Activated CD4-positive, alpha-beta T cell treated with anti-CD3 and anti-CD28 coated beads, Interleukin-2, Interleukin-4, amounts not matched to agents 100 ng/mL and 50 ng/mL, durations not matched to agents 16 hours and 8 hours (primary cell): Measurements from ENCODE around the gene GANAB.
"Not testable (repeated sequence)": the region's sequence is repeated elsewhere in the genome, so short reads cannot be mapped to it uniquely, and the experiment has no call there.

ENCODE experiments used
- DNase-seq: peaks from one replicate; pipeline ENCODE4 v3.0.0-alpha.2; 2020; ENCODE audit warnings: low spot score

Gene GANAB

DNA sequence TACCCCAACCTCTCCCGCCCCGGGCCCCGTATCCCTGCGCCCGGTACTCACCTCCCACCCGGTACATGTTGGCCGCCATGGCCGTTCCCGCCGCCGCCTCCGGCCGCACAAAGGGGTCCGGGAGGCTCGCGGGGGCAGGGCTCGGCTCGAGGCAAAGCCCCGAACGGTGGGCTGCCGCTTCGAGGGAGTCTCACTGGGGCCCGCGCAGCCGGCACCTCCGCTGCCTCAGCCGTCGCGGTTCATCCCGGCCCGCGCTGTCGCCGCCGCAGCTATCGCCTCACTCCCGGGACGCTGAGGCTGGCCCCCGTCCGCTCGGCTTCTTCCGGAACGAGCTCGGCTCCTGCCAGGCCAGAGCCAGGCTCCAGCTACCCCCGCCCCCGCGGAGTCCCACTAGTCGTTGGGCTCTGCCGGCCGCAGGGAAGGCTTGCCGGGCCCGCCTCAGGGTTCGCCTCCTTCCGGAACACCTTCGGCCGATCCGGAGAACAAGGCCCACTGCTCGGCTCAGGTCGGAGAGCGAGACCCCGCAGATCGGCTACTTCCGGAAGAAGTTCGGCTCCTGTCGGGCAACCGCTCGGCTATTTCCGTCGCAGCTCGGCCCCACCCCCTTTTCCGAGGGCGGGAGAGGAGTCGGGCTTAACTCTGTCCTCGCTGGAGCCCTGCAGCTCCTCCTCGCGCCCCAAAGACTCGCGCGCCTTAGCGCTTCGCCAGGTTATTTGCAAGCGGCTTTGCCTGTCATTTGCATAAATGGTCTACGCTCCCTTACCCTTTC lies 44.9 kb downstream of the GANAB start, which contains the start of gene MTA2:
TSS of gene MTA2 (minus strand) at position 494 of the 769 bp plus-strand sequence. CDS start at position 79, 415 bp downstream.
- DNase-seq = peak; percentile 100

DNA sequence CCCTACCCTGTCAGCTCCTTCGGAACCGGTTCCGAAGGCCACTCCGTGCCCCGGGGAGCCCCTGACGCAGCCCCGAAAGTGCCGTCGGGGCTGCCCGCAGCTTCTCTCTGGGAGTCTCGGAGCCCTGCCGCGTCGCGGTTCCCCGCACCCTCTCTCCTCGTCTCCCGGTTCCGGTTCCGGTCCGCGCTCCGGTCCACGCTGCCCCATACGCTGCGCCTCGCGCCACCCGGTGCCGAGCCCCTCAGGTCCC lies 45.4 kb downstream of the GANAB start:
- peak; percentile 58 for DNase-seq

DNA sequence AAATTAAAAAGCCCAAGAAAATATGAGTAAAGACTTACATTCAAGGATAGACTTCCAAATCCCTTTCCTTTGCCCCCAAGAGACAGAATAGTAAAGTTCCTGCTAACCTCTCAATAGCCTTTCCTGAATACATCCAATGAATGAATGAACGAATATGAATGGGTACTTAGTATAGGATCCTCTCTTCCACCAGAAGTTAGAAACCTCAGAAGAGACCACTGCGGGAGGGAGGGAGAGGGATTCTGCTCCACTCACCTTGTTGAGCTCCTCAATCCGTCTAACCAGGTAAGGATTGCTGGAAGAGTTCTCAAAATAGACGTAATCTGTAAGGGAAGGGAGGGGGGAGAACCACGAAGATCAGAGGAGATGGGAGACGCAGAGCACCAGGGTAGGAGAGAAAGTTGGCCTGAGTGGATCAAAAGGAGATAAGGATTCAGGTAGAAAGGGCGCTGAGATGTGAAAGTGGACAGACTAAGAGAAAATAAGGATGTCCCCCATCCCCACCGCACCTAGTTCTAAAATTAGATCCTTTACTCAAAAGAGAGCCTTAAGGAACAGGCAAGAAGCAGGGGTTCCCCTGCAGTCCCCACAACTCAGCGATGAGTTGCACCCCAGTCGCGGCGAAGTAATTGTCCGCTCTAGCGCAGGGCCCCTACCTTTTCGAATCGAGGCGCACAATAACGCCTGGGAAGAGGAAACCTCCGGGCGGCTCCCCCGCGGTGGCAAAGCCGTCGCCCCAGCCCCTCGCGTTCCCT lies 45.9 kb downstream of the GANAB start:
- no peak for DNase-seq

DNA sequence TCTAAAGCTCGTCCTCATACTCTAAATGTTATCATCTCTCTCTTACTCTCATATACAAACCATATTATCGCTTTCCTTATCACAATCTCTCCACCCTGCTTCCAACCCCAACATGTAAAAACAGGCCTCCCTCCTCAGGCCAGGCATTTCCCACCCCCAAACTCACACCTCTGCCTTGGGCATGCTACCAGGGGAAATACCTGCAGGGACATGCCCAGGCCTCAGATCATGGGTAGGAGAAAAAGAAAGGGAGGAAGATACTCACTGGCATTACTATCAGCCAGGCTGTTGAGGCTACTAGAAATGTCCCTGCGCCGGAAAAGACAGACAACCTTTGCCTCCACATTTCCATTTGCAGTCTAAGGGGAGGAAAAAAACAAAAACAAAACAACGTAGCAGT lies 46.5 kb downstream of the GANAB start:
- DNase-seq = no peak

DNA sequence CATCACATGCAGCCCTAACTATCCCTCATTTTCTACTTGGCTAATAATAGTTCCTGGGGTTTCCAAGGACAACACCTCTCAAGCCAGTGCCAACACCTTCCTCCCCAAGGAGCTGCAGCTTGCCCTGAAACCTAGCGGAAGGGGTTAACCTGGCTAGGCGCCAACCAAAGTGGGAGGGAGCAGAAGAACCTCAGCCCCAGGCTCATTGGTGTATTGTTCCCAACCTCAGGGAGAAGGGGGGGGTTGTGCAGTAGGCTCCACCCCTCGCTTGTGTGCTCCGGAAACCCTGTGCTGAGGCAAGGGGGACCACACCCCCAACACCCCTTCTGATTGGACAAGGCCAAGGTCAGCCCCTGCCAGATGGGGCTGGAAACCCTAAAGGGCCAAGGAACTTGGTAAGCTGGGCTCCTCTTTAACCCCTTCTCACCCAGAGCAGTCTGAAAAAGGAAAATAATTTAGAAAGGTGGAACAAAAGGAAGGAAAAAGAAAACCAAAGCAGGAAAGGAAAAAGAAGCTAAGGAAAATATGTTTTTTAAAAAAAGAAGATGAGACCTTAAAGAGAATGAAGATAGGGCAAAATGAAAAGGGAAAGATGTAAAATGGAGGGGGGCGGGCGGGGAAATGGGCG lies 47.2 kb downstream of the GANAB start:
- DNase-seq = peak; percentile 98

DNA sequence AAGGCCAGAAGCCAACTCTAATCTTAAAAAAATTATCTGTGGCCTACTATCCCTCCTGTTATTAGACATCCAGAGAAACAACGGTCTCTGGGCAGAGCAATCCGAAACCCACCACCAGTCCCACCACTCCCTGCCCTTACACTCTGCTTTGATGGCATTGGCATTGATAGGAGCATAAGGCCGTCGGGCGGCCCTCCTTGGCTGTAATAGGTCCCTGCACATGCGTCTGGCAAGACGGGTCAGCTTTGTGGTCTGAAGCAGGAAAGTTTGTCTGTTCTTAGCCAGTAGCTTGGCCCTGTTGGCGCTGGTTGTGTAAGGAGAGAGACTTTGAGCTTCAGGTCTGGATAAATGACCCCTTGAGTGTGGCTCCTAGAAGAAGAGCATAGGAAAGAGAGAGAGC lies 51.3 kb downstream of the GANAB start:
- DNase-seq = no peak

DNA sequence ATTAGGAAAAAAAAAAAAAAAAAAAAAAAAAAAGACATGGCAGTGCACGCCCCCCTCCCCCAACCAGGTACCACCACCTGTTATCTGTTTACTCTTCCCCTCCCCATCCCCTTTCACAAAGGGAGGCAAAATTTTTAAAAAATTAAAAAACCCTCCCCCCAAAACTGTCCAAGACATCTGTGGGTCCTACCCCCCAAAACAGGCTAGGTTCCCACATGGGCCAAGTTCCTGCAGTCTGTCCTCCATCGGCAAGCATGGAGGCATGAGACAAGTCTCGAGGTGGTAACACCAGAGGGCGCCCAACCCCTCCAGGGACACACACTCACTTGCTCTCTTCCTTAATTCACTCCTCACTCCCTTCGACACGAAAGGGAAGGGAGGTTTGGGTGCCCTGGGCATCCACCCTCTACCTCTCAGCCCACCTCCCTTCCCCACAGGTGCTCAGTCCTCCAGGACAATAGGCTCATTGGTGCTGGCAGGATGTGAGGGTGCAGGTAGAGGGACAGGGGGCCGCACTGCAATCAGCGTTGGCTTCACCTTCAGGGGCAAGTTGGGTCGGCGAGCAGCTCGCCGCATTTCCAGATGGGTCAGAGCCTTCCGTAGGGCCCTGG lies 52.9 kb downstream of the GANAB start:
- peak; percentile 80 for DNase-seq

DNA sequence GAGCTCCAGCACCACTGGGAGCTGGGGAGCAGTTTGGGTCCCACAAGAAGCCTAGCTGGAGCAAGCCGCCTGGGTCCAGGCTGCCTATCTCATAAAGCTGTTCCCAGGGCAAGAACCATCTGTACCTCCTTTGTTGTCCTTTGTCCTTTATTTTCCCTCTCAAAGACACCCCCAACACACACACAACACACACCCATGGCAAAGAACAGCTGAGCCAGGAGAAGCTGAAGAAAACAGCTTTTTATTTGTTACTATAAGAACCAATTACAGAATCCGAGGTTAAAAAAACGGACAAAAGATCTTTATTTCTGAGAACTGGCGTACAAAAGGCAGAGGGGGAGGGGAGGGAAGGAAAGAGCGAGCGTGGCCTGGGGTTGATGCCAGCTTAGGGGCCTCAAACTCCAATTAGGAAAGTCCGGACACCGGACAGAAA lies 53.4 kb downstream of the GANAB start:
- DNase-seq = no peak

DNA sequence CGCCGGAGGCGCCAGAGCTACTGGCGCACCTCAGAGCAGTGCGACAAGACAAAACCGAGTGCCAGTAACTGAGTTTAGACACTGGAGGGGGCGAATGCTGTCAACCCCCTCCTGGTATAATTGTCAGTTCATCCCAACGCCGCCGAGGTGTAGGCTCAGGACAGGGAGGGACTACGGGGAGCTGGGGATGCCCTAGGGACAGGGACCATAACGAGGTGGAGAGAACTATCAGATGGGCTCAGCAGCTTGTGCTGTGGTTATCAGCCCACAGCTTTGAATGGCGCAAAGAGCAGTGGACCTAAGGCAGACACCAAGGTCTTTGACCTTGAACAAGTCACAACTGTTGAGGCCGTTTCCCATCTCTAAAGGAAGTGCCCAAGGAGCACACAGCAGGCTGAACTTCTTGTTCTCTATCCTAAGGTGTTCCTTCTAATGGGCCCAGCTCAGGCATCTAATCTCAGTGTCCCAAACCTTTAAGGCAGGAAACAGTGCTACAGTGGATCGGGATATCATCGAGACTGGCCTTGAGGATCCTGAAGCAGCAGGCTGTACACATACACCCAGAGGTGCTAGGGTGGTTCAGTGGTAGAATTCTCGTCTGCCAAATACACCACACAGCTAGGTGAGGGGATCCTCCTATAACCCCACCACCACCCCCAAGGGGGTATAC lies 54.1 kb downstream of the GANAB start:
- DNase-seq = no peak

DNA sequence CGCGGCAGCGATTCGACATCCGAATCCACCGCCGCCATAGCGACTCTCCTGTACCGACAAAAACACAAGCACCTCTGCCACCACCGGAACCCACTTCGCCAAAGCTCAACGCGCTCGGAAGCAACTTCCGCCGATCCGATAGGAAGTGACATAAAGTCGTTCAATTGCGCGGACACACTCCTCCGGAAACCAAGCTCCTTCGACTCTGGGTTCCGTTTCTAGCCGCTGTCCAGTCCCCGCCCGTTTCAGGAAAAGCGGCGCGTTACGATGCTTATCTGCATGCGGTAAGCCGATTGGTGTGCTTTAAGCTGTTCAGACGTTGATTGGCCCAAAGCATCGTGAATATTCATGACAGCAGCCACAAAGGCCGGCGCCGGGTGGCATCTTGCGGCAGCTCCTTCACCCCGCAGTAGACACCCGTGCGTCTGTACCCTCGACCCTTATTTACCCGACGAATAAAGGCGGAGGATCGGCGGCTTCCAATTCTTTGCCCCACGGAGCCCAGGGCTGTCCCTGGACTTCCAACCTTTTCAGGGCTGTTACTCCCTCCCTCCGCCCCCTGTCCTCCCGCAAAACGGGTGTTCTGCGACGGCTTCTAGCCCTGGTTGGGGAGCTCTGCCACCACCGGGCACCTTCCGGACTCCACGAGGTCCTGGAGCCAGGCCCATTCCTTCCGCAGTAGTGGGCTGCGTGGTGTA lies 54.8 kb downstream of the GANAB start, which contains the start of gene TUT1:
TSS of gene TUT1 (minus strand) at position 76 of the 698 bp plus-strand sequence. CDS start at position 38, 38 bp downstream.
- DNase-seq = peak; percentile 98

DNA sequence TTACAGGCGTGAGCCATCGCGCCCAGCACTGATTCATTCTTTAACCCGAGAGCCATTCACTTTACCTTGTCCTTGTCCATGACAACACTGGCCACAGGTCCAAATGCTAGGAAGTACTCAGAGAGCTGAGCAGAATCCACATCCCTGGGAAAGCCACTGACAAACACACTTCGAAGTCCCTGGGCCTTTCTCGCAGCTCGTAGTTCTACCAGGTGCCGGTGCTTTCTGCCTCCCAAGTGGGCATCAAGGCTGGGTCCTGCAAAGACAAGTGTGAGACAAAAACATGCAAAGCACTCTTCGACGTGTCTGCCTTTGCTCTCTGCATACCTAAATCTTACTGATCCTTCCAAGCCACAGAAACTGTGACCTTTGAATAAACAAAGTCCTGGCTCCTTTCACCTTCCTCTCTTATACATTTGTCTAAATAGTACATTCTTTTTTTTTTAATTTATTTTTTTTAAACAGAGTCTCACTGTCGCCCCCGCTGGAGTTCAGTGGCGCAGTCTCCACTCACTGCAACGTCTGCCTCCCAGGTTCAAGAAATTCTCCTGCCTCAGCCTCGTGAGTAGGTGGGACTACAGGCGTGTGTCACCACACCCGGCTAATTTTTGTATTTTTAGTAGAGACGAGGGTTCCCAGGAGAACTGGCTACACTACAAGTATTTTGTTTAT lies 57.3 kb downstream of the GANAB start:
- DNase-seq = no peak

DNA sequence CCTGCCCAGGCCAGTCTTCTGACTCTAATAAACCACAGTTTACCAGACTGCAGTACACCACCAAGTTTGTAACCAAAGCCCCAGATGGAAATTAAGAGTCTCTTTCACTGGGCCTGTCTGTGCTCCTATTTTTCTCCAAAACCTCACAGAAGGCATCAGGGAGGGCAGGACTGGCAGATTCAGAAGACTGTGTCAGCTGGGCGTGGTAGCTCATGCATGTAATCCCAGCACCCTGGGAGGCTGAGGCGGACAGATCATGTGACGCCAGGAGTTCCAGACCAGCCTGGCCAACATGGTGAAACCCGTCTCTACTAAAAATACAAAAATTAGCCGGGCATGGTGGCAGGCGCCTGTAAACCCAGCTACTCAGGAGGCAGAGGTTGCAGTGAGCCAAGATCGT lies 61.1 kb downstream of the GANAB start:
- DNase-seq = not testable (repeated sequence)

DNA sequence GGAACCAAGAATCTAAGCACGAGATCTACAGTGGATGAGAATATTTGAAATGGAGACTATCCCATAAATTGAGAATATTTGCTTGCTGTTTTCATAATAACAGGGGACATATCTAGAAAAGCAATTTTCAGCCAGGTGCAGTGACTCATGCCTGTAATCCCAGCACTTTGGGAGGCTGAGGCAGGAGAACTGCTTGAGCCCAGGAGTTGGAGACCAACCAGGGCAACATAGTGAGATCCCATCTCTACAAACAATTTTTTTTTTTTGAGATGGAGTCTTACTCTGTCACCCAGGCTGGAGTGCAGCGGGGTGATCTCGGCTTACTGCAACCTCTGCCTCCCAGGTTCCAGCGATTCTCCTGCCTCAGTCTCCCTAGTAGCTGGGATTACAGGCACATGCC lies 64.7 kb downstream of the GANAB start:
- DNase-seq = not testable (repeated sequence)

DNA sequence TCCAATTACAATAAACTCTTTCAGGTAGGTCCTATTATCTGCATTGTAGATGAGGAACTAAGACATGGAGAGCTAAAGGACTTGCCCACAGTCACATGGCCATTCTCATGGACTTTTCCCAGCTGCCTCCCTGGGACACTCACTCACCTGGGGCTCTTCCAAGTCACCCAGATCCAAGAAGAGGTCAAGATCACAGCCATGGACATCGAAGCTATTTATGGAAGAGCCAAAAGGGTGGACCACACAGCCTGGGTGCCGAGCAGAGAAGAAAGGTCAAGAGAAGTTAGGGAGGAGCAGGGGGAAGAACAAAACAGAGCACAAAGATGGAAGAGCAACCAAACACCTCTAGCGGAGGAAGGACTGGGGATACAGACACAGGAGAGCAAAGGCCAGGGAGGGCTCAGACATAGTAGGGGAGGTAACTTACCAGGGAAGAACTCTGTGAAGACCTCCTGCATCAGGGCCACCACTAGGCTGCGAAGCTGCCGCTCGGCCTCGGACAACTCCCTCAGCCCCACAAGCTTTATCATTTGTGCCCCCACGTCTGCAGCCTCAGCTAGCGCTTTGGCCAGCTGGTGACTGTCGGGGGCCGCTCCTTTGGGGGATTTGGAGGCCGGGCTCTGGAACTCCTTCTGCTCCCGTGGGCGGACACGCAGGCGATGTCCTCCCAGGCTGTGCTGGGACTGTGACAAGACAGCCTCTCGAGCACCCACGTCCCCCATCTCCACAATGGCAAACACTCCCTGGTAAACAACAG lies 65.3 kb downstream of the GANAB start:
- DNase-seq = no peak

DNA sequence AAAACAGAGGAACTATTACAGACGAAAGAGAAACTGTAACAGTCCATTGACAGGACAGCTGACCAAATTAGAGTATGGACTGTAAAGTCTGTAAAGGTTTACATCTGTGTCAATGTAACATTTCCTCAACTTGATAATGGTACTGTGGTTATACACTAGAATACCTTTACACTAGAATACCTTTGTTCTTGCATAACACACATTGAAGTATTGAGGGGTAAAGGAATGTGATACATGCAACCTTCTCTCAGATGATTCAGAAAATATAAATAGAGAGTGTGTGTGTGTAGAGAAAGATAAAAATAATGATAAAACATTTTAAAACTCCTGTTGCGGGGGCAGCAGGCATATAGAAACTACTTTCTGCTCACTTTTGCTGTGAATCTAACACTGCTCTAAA lies 67.2 kb downstream of the GANAB start:
- no peak for DNase-seq

DNA sequence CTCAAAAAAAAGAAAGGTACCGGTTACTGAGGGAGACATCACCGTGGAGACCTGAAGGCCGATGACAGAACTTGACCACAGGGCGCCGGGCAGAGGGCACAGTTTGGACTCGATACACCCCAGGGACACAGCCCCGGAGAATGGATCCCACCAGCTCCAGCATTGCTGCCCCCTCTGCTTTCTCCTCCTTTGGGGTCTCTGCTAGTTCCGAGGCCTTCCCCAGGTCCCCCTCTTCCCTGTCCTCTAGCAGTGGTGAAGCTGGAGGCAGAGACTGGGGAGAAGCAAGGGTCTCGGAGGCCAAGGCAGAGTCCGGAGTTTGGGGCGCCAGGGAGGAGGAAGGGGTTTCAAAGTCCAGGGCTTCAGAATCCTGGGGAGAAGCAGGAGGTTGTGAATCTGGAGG lies 67.9 kb downstream of the GANAB start:
- DNase-seq = no peak

DNA sequence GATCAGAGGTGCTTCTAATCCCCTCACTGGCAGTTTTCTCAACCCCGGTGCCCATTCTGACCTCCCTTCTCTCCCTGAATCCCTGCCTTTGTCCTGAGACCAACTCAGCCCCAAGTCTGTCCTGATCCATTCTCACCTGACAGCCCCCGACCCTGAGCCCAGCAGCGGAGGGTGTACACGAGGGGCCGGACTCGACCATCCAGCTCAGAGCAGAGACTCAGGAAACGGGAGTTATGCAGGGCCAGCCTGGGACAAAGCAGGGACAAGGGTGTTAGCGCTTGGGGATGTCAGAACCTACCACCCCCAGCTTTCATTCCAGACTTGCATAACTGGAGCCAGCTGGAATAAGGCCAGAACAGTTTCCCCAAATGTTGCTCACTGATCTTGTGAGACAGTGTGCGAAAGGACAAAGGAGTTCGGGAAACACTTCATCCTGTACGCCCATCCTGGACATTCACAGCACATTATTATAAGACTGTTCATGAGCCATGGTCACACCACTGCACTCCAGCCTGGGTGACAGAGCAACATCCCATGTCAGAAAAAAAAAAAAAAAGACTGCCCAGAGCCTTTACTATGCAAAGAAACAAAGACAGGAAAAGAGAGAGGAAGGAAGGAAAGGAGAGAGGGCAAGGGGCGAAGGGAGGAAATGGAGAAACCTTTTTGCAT lies 69.2 kb downstream of the GANAB start:
- DNase-seq = no peak

DNA sequence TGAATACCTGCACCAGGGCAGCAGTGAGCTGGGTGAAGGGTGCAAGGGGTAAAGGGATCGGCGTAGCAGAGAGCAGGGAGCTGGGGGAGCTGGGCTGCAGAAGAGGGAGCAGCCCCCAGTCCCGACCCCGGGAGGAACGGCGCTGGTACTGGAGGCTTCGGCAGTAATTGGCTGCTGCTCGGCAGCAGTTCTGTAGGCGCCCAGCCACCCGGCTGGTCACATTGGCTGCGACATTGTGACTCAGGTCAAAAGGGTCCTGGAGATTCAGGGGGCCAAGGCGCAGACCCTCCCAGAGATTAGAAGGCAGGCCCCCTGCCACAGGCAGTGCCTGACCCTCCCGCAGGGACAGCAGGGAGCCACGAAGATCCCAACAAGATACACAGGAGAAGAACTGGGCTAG lies 70.6 kb downstream of the GANAB start:
- no peak for DNase-seq

DNA sequence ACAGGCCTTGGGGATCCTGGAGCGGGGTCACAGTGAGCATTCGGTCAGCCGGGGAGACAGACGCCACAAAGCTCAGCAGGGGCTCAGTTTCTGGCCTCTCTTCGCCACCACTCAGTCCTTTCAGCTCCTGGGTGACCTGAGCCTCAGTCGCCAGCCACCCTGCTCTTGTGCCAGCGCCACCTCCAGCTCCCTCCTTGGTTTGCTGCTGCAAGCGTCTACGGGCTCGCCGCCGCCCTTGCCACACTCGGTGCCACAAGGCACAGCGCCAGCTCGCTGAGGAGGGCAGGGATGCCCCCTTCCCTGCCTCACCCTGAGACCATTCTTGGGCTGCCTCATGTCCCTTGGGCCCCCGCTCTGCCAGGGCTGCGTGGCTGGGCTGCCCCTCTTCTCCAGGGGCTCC lies 71.3 kb downstream of the GANAB start:
- no peak for DNase-seq
